Activated B cell treated with CpG ODN at 0.5 μM for 24 hours (primary cell): ENCODE data around the gene ADARB2. TPM values are rescaled to one million over a fixed set of nuclear protein-coding genes. Genes with fewer than 3 reads are reported as not detected.
"Not testable (repeated sequence)": the region's sequence is repeated elsewhere in the genome, so short reads cannot be mapped to it uniquely, and the experiment has no call there.

ENCODE experiments used
- ATAC-seq: fragments of 200-7000 bp; cut with Tn5 transposase; one replicate; pipeline ENCODE4 v1.10.0; 2021; ENCODE audit warnings: low read depth, mild to moderate bottlenecking, moderate library complexity
- CTCF ChIA-PET: fragments of 350-600 bp; sonication (Branson Sonifier 250); formaldehyde crosslinking; loops from one replicate; lab custom pipeline; 2021; ENCODE audit warnings: antibody characterized with exemption; lab: Charles Lee
- POLR2A ChIA-PET: fragments of 350-600 bp; sonication (Branson Sonifier 250); formaldehyde crosslinking; loops from one replicate; lab custom pipeline; 2021; ENCODE audit warnings: antibody characterized with exemption; lab: Charles Lee
- DNase-seq: peaks from one replicate; pipeline ENCODE4 v3.0.0; 2022
- H3K27ac Mint-ChIP-seq: one replicate; pipeline ENCODE4 v1.8.0; 2020; ENCODE audit warnings: mixed read lengths
- H3K27me3 Mint-ChIP-seq: one replicate; pipeline ENCODE4 v1.8.0; 2021; ENCODE audit warnings: mixed read lengths
- H3K36me3 Mint-ChIP-seq: one replicate; pipeline ENCODE4 v1.8.0; 2021; ENCODE audit warnings: low read depth, mixed read lengths
- H3K4me1 Mint-ChIP-seq: one replicate; pipeline ENCODE4 v1.8.0; 2021; ENCODE audit warnings: mixed read lengths
- H3K4me3 Mint-ChIP-seq: one replicate; pipeline ENCODE4 v1.8.0; 2020; ENCODE audit warnings: mild to moderate bottlenecking, mixed read lengths
- H3K9me3 Mint-ChIP-seq: one replicate; pipeline ENCODE4 v1.8.0; 2020; ENCODE audit warnings: mixed read lengths
- intact Hi-C: fragments of 100-400 bp; cut with micrococcal nuclease; formaldehyde crosslinking; loops from one replicate; pipeline ENCODE4 v1.15.1; 2024
- total RNA-seq: library from RNA; stranded (reverse); gene quantifications from 2 replicates; pipeline ENCODE4 v1.2.3, GENCODE V29; 2022
- TF ChIP-seq, protein P1 (sequence below): fragments of 200-600 bp; IDR thresholded peaks from one replicate; pipeline ENCODE4 v1.8.0; 2022; ENCODE audit warnings: antibody characterized with exemption, mild to moderate bottlenecking

Gene ADARB2
- total RNA-seq, 1 donor from 2014 or later = 0.11 TPM

DNA sequence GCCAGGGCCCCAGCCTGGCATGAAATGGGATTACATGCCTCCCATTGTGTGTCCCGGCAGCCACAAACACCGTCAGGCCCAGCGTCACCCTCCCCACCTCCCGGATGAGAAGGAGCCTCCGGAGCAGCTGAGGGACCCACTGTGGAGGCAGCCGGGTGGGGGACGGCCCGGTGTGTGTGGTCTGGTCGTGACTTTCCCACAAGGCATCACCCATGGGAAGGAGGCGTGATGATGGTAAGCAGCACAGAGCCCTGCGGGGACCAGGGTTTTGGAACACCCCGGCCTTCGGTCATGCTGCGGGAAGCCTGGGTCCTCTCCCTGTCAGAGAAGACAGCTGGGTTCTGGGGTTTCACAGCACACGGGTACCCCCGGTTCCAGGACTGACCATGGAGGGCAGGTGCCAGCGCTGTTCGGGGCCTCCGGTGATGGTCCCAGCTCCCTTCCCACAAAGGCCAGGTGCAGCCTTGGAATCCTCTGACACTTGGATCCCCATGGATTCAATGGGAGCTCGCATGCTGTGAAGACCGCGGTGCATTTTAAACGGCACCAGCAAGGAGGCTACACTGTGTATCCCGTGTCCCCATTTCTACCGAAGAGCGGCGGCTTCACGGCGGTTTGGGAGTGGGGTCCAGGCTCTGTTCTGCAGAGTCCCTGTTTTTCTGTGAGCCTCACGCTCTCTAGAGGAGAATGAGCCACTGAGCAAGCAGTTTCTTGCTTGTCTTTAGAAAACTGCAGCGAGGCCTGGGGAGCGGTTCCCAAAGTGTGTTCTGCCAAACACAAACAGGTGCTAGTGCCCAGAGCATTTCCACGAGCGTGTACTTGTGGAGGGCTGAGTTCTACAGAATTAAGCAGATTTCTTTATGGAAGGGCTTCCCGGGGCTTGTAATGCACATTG, 336.0 kb downstream of the ADARB2 start:
- Mint-ChIP-seq H3K9me3 (no peaks in the 10 kb centered on the region), H3K4me1 (no peaks in the 10 kb centered on the region), H3K27me3 (peaks cover 22% of the 10 kb centered on the region), H3K36me3 (no peaks in the 10 kb centered on the region), H3K27ac (no peak overlapping the region), H3K4me3 (no peak overlapping the region)
- DNase-seq (no peak), ATAC-seq (no peak)
- ChIA-PET CTCF (no interaction called here), POLR2A (no interaction called here)
- intact Hi-C loops = no loop called here
- TF ChIP-seq, protein P1, sequence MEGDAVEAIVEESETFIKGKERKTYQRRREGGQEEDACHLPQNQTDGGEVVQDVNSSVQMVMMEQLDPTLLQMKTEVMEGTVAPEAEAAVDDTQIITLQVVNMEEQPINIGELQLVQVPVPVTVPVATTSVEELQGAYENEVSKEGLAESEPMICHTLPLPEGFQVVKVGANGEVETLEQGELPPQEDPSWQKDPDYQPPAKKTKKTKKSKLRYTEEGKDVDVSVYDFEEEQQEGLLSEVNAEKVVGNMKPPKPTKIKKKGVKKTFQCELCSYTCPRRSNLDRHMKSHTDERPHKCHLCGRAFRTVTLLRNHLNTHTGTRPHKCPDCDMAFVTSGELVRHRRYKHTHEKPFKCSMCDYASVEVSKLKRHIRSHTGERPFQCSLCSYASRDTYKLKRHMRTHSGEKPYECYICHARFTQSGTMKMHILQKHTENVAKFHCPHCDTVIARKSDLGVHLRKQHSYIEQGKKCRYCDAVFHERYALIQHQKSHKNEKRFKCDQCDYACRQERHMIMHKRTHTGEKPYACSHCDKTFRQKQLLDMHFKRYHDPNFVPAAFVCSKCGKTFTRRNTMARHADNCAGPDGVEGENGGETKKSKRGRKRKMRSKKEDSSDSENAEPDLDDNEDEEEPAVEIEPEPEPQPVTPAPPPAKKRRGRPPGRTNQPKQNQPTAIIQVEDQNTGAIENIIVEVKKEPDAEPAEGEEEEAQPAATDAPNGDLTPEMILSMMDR = no peak

DNA sequence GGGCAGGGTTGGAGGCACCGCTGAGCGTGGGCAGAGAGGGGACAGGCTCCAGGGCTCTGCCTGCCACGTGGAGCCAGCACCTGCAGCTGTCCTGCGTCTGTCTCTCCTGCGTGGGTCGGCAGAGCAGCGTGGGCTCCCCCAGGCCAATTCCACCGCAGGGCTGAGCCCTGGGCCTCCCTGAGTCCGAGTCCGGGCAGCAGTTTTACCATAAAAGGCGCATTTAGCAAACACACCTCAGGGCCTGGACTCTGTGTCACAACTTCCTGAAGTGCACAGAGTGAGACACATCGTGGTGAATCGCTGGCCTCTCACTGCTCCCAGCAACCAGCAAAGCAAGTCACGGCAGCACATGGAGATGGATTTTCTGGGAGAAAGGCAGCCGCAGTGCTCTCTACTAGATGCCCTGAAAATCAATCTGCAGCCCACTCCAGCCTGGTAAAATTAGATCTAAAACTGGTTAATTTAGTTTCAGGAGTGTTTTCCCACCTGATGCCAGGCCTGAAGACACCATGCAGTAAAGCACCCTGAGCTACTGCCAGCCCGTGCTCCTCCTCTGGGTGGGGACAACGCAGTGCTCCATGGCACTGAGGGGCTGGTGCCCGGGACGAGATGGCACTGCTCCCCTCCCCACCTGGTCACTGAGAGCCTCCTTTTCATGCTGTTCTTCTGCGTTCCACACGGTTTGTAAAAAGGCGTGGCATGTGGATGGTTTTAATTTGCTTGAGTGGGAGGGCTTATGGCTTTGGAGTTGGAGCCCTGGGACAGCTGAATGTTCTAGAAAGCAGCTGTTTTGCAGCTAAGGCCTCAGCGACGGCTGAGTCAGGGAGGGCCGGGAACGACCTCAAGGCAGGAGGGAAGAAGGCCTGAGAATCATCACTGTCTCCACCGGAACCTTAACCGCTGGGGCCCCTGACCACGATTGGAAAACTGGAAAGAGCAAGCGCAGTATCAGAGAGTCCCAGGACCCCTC, 336.9 kb downstream of the ADARB2 start:
- intact Hi-C loops = no loop called here
- H3K4me3 Mint-ChIP-seq = no peak overlapping the region
- no peaks in the 10 kb centered on the region for H3K36me3 Mint-ChIP-seq
- POLR2A ChIA-PET = no interaction called here
- H3K4me1 Mint-ChIP-seq = no peaks in the 10 kb centered on the region
- peaks cover 18% of the 10 kb centered on the region for H3K27me3 Mint-ChIP-seq
- CTCF ChIA-PET = no interaction called here
- peak overlapping the region; percentile 18 for H3K27ac Mint-ChIP-seq
- H3K9me3 Mint-ChIP-seq = no peaks in the 10 kb centered on the region
- ATAC-seq = no peak
- TF ChIP-seq, protein P1 = no peak
- no peak for DNase-seq

DNA sequence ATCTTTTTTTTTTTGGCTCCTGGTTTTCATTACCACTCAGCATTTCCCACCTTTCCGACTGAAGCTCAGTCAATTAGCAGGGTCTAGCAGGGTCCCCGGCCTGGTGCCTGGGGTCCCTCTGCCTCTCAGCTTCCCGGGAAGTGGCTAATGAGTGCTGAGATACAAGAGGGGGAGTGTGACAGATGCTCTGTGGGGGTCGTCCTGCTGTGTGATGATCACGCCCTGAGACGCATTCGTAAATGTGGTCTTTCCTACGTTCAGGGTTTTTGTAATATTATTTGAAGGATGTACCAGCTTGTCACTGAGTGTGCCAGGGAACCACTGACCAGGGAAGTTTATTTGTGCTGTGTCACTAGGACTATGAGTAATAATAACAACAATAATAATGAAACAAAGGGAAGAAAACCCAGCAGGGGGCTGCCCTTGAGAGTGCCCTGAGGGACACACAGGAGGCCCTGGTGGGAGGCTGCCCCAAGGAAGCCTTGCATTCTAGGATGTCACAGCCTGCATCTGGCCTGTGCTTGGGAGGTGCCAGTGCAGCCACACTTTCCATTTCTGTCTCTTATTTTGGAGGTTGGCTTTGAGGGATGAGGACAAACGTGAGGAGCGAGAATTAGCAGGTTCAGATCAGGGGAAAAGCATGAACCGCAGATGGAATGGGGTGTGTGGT, 337.8 kb downstream of the ADARB2 start:
- no peaks in the 10 kb centered on the region for H3K4me1 Mint-ChIP-seq
- intact Hi-C loops = no loop called here
- H3K4me3 Mint-ChIP-seq = no peak overlapping the region
- DNase-seq (no peak), ATAC-seq (no peak)
- H3K27me3 Mint-ChIP-seq = peaks cover 13% of the 10 kb centered on the region
- H3K27ac Mint-ChIP-seq = no peak overlapping the region
- no peaks in the 10 kb centered on the region for H3K36me3 Mint-ChIP-seq
- no peaks in the 10 kb centered on the region for H3K9me3 Mint-ChIP-seq
- POLR2A ChIA-PET = no interaction called here
- TF ChIP-seq, protein P1 = no peak
- CTCF ChIA-PET = no interaction called here

DNA sequence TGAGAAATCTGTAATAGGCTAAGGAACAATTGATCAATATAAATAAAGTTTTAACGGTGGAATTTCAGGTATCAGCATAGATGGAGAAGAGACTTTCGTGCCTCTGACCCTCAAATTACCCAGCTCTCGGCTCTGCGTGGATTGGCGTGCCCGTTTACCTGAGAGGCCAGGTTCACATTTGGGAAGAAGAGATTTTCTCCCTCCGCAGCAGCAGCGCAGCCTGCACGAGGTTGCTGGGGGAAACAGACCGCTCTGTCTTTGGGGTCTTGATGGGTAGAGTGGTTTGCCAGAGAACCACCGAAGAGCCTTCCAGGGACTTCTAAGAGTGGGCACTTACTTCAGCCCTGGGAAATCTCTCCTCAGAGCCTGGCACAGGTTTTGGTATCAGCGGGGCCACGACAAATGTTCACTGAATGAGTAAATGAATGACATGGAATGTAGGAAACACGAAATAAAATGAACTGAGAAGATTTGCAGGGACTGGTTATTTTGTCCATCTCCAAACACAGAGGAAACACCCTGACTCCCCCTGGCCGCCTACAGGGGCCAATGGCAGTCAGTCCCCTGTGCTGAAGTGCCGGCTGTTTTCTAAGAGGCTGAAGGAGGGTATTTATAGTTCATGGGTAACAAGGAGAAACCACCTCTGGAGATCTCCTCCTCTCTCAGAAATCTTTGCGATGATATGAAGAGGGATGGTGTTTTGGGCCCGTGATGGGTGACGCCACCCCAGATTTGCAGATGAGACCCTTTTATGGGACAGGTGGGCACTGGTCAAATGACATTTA, 338.5 kb downstream of the ADARB2 start:
- H3K4me1 Mint-ChIP-seq = no peaks in the 10 kb centered on the region
- H3K27ac Mint-ChIP-seq = no peak overlapping the region
- peaks cover 13% of the 10 kb centered on the region for H3K27me3 Mint-ChIP-seq
- no peak for DNase-seq
- ChIA-PET POLR2A (no interaction called here), CTCF (no interaction called here)
- H3K36me3 Mint-ChIP-seq = no peaks in the 10 kb centered on the region
- H3K4me3 Mint-ChIP-seq = no peak overlapping the region
- no peak for ATAC-seq
- no peaks in the 10 kb centered on the region for H3K9me3 Mint-ChIP-seq
- TF ChIP-seq, protein P1 = no peak
- intact Hi-C loops = no loop called here

DNA sequence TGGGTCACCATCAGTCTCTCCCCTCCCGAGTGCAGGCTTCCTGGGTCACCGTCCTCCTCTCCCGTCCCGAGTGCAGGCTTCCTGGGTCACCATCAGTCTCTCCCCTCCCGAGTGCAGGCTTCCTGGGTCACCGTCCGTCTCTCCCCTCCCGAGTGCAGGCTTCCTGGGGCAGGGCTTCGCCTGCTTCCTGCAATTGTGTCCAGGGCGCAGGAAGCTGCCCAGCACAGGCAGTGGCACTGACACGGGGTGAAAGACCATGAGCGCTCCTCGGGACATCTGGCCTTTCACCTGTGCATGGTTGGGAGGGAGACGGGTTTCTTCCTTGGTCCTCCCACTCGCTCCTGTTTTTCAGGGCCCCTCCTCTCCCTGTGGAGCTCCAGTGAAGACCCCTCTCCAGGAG, 339.2 kb downstream of the ADARB2 start:
- intact Hi-C loops, H3K36me3 Mint-ChIP-seq, H3K4me3 Mint-ChIP-seq, CTCF ChIA-PET, ATAC-seq, H3K27ac Mint-ChIP-seq, H3K9me3 Mint-ChIP-seq, DNase-seq, H3K4me1 Mint-ChIP-seq, POLR2A ChIA-PET: not testable (repeated sequence)
- H3K27me3 Mint-ChIP-seq = peaks cover 11% of the 10 kb centered on the region
